IPS-NIHi7 (cell line): ENCODE results near the gene C1orf167.

ENCODE experiments used
- DNase-seq: peaks from one replicate; pipeline ENCODE4 v3.0.0; 2012; ENCODE audit warnings: mixed read lengths; ENCODE audit errors: extremely low spot score

Gene C1orf167

GRCh38 chr1:11784256-11784992 lies 22.4 kb downstream of the C1orf167 start:
- DNase-seq: no peak

DNA sequence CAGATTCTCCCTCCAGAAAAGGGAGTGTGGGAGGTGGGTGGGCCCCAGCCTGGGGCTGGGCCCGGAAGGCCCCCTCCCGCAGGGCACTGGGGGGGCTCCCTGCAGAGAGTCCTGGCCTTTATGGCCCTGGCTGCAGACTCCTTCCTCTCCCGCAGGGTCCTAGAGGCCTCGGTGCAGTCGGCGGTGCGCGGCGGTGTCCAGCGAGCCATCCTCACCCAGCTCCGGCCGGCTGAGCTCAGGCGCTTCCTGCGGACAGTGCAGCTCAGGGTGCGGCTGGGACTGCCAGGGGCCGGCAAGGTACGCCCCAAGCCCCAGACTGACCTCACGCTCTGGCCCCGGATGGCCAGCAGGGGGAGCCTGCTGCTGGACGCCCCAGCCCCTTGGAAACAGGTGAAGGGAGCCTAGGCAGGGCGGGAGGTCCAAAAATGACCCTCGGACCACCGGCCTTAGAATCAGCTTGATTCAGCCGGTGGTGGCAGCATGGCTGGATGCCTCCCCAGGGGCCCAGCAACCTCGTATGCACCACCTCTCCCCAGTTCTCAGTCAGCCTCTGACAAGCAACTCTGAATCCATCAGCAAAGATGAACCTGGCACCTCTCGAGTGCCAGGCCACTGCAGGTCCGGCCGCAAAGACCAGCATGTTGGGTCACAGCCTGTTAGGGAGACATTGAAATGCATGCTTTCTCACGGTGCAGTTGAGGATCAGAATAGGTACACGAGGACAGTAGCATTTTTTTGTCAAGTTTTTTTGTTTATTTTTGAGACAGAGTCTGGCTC lies 23.2 kb downstream of the C1orf167 start:
- DNase-seq: peak; percentile 93

- no peak for DNase-seq
These were observed 24.2 kb downstream of the C1orf167 start for GRCh38 chr1:11786168-11786567.

DNA sequence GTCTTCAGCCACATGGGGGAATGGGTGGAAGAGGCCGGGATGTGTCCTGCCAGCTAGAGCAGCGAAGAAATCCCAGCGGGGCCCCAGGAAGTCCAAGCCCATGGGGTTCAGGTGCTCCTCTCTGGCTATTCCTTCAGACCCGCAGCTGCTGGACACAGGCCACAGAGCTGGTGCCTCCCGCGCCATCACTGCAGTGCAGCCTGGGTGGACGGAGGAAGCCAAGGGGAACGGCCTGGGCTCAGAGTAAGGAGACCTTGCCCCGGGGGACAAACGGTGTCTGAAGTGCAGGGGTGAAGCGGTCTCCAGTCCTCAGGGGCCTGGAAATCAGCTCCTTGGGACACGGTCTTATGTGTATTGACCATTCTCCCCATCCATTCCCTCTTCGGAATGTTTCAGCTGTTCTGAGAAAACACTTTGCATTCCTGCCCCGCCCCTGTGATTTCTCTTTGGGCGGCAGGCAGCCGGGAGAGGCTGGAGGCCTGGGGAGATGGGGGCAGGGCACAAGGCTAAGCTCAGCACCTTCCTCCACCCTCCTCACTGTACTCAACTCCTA lies 25.3 kb downstream of the C1orf167 start:
- peak; percentile 74 for DNase-seq

DNA sequence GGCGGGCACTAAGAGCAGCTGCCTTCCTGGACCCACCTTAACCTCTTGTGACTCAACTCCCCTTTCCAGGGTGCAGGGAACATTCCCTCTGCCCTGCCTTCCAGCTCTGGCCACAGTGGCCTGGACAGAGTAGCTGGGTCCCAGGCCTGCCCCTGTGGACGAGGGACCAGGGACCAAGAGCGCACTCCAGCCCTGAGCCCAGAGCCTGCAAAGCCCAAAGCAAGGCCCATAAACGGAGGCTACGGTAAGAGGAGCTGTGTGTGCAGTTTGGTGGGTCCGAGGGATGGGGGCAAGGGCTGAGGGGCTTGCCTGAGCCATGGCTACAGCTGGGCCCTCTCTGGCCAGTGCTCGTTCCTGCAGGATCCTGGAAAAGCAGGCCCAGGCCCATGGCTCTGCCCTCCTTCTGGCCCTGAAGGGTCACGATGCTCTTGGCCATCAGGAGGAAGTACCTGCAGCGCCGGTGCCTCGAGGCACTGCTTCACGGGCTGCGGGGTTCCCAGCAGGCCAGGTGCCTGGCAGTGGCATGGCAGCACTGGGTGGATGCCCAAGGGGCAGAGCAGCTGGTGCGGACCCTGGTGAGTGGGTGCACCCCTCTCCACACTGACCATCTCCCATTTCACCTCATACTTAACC lies 25.9 kb downstream of the C1orf167 start:
- no peak for DNase-seq

- no peak for DNase-seq
These were observed 26.6 kb downstream of the C1orf167 start for GRCh38 chr1:11788549-11789053.

DNA sequence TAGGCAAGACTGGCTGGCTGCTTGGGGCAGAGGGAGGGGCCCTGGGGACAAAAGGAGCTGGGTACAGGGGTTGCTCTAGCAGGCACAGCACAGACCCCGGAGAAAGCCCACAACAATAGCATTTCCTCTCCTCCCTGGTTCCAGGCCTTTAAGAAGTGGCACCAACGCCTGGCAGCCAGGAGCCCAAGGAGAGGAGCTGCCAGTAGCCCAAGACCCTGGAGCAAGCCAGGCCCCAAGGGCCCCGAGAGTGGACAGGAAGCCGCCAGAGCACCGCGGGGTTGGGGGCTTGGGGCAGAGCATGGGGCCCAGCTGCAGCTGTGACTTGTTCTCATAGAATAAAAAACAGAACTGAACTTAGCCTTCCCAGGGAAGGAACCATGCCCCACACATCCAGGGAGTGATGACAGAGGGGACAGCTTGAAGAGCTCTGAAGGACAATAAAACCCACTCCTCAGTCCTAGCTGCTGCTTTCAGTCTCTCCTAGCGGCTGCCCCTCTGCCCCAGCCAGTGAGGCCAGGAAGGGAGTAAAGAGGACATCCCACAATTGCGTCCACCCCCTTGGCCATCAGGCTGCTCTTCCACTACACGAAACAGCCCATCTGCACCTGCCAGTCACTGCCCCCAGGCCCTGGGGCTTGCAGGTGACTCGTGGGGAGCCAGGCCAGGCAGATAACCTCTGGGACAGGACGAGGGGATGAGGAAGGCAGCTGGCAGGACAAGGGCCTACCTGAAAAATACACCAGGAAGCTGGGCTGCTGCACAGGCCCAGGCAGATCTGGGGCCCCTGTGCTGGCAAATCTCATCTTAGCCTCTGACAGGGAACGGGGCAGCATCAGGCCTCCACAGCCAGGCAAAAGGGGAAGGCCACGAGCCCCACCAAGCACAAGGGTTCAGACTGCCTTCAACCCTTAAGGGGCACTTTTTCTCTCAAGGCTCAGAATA lies 27.4 kb downstream of the C1orf167 start:
- no peak for DNase-seq

DNA sequence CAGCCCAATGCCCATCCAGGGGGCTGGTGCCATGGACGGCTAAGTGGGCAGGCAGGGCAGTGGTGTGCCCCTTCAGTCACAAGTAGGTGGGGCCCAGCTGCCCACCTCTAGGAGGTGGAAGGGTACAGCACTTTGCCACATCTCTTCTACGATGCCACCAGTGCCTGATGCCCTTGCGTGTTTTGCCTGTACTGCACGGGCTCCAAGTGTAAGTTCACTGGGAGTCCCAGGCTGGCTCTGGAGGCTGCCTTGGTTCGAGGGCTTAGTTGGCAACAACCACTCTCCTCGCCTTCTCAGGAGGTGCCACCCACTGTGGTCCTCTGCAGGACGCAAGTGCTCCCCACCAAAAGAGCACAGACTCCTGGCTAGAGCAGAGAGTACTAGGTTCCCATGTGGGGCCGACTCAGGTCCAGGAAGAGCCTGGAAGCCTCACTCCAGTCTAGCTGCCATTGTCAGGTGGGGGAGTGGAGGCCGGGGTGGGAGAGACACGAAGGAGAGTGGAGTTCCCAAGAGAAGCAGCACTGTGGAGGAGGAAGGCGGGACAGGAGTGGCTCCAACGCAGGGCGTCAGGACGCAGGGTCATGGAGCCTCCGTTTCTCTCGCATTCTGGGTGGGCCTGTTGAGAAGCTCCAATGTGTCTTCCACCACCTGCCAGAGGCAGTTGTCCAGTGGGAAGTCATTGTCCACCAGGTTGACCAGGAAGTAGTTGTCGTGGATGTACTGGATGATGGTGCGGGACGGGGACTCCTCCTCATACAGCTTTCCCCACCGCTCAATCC lies 28.3 kb downstream of the C1orf167 start:
- no peak for DNase-seq

GRCh38 chr1:11790880-11791715 lies 29.1 kb downstream of the C1orf167 start:
- DNase-seq: no peak

DNA sequence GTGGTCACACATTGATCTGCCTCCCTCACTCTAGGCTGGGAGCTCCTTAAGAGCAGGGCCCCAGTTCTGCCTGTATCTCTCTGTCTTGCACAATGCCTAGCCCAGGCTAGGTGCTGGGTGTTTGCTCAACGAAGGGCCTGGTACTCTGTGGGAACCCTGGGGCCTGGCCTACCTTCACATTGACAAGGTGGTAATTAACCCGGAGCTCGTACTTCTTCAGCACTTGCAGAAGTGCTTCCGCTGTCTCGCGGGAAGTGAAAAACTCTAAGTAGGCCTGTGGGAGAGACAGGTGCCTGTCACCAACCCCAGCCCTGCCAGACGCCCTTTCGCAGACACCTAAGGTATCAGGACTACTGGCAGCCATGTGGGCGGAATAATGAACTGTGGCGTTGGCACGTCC lies 30.1 kb downstream of the C1orf167 start:
- no peak for DNase-seq

DNA sequence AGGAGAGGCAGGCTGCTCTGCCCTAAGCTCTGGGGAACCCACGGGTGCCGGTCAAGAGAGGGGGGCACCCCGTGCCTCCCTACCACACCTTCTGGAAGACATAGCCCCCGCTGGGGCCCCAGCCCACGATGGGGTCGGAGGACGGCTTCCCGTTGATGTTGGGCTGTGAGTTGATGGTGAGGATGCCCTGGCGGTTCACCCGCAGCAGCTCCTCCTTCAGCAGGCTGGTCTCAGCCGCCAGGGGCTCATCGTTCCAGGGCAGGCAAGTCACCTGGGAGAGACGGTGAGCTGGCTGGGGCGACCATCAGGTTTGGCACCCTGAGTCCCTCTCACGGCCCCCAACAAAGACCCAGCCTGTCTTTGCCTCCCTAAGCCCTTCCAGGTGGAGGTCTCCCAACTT lies 31.8 kb downstream of the C1orf167 start:
- no peak for DNase-seq

GRCh38 chr1:11794446-11795237 lies 32.6 kb downstream of the C1orf167 start:
- no peak for DNase-seq

DNA sequence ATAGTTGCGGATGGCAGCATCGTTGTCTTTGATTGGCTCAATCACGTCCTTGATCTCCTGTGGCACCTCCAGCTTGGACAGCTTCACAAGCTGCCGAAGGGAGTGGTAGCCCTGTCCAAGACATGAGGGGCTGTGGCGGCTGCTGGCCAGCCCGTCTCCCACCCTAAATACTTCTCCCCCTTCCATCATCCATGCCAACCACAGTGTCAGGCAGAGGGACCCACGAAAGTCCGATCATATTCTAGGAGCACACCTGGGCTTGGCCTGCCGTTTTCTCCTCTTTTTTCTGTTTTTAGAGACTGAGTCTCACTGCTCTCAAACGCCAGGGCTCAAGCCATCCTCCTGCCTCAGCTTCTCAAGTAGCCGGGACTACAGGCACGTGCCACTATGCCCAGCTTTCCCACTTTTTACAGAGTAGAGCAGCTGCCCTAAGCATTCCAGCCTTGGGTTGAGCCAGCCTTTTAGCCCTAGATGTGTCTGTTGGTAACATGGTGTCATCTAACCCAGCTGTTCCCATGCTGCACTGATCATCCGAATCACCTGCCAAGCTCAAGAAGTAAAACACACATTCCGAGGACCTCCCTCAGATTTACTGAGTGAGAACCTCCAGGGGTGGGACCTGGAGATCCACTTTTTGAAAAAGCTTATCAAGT lies 33.4 kb downstream of the C1orf167 start:
- DNase-seq: no peak

DNA sequence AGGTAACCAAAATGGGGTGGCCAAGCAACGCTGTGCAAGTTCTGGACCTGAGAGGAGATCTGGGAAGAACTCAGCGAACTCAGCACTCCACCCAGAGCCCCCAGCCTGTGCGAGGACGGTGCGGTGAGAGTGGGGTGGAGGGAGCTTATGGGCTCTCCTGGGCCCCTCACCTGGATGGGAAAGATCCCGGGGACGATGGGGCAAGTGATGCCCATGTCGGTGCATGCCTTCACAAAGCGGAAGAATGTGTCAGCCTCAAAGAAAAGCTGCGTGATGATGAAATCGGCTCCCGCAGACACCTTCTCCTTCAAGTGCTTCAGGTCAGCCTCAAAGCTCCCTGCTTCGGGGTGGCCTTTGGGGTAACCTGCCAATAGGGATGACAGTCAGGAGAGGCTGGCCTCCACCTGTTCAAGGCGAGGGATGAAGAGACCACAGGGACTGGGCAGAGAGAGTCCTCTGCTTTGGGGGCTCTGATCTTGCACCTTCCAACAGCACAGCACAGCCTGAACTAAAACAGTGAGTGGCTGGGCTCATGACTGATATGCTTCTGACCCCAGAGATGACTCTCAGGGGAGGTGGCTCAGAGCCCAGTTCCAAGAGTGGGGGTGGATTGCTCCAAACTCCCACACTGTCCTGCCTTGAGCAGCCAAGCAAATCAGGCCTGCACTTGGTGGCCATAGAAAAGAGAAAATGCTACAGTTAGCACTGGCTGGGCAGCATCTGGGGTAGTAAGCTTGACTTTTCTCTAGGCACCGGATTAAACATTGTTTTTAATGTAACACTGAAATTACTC lies 34.2 kb downstream of the C1orf167 start:
- no peak for DNase-seq

- DNase-seq: no peak
These were observed 35.7 kb downstream of the C1orf167 start for GRCh38 chr1:11797525-11798216.

- DNase-seq: no peak
These were observed 37.1 kb downstream of the C1orf167 start for GRCh38 chr1:11799099-11799498.

- DNase-seq: no peak
These were observed 37.9 kb downstream of the C1orf167 start for GRCh38 chr1:11799896-11800295.
